HFFc6 (cell line): ENCODE data around the gene UCN. TPM values are rescaled to one million over a fixed set of nuclear protein-coding genes. Genes with fewer than 3 reads are reported as not detected.

ENCODE experiments used
- DNase-seq: peaks from one replicate; pipeline ENCODE4 v3.0.0-alpha.2; 2018
- H3K27ac Mint-ChIP-seq: 2 replicates; pipeline ENCODE4 v1.8.0; 2020; ENCODE audit warnings: mild to moderate bottlenecking, mixed read lengths
- H3K27me3 Mint-ChIP-seq: 2 replicates; pipeline ENCODE4 v1.8.0; 2021; ENCODE audit warnings: mild to moderate bottlenecking, moderate library complexity, mixed read lengths; ENCODE audit not compliant: insufficient read depth
- H3K36me3 Mint-ChIP-seq: 2 replicates; pipeline ENCODE4 v1.8.0; 2021; ENCODE audit warnings: low read depth, mixed read lengths
- H3K4me1 Mint-ChIP-seq: 2 replicates; pipeline ENCODE4 v1.8.0; 2020; ENCODE audit warnings: low read depth, mixed read lengths
- H3K4me3 Mint-ChIP-seq: 2 replicates; pipeline ENCODE4 v1.8.0; 2020; ENCODE audit warnings: mild to moderate bottlenecking, moderate library complexity, mixed read lengths
- H3K9me3 Mint-ChIP-seq: 2 replicates; pipeline ENCODE4 v1.8.0; 2020; ENCODE audit warnings: mild to moderate bottlenecking, mixed read lengths
- total RNA-seq, 6 experiments: library from RNA; stranded (reverse); fragmentation: NEBNext Ultra II Directional; extraction: Animal tissue kit (Norgen Biotek cat#: 25700); gene quantifications; 2 replicates in 1 of 6; 3 replicates in 5 of 6; pipeline ENCODE4 v1.2.3, GENCODE V29; 2021
- TF ChIP-seq, protein P1 (sequence below): fragments of 200-600 bp; sonication (generic); IDR thresholded peaks from 2 replicates; pipeline ENCODE4 v1.5.0; 2021; ENCODE audit warnings: antibody characterized with exemption, mild to moderate bottlenecking

UCN gene
- total RNA-seq, 6 experiments from 2014 or later = 0.46 to 0.88 (median 0.73) TPM

DNA sequence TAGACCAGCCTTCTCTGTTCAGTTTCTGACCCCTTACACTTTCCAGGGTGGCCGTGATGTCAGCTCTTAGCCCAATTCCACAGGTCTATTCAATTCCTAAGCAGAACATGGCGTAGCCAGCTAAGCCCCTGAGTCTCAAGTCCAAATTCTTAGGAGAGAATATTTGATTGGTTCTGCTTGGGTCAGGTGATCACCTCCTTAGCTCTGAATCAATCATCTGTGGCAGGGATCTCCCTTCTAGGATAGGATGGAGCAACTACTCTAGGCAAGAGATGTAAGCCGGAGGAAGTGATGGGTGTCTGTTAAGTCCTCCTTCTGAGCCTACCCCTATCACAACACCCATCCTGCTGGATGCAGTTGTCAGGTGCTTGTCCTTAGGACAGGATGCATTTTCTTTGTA is 11.1 kb downstream of the UCN start:
- H3K4me3 Mint-ChIP-seq = no peak overlapping the region
- peaks cover 21% of the 10 kb centered on the region for H3K27me3 Mint-ChIP-seq
- H3K4me1 Mint-ChIP-seq = peaks cover 18% of the 10 kb centered on the region
- TF ChIP-seq, protein P1, sequence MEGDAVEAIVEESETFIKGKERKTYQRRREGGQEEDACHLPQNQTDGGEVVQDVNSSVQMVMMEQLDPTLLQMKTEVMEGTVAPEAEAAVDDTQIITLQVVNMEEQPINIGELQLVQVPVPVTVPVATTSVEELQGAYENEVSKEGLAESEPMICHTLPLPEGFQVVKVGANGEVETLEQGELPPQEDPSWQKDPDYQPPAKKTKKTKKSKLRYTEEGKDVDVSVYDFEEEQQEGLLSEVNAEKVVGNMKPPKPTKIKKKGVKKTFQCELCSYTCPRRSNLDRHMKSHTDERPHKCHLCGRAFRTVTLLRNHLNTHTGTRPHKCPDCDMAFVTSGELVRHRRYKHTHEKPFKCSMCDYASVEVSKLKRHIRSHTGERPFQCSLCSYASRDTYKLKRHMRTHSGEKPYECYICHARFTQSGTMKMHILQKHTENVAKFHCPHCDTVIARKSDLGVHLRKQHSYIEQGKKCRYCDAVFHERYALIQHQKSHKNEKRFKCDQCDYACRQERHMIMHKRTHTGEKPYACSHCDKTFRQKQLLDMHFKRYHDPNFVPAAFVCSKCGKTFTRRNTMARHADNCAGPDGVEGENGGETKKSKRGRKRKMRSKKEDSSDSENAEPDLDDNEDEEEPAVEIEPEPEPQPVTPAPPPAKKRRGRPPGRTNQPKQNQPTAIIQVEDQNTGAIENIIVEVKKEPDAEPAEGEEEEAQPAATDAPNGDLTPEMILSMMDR = no peak
- DNase-seq = no peak
- H3K36me3 Mint-ChIP-seq = no peaks in the 10 kb centered on the region
- H3K27ac Mint-ChIP-seq = no peak overlapping the region
- no peaks in the 10 kb centered on the region for H3K9me3 Mint-ChIP-seq

DNA sequence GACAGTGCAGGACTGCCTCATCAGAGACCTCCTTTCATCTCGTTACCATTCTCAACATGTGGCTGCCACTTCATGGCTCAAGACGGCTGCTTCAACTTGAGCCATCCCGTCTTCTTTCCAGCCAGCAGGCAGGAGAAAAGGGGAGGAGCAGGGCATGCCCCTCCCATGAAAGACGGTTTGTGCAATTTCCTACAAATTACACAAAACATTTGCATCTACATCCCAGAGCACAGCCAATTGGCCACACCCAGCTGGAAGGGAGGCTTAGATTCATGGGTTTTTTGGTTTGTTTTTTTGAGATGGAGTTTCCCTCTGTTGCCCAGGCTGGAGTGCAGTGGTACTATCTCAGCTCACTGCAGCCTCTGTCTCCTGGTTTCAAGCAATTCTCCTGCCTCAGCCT is 11.8 kb downstream of the UCN start:
- Mint-ChIP-seq H3K27me3 (peaks cover 27% of the 10 kb centered on the region), H3K9me3 (no peaks in the 10 kb centered on the region), H3K4me3 (no peak overlapping the region), H3K4me1 (peaks cover 18% of the 10 kb centered on the region), H3K36me3 (no peaks in the 10 kb centered on the region), H3K27ac (no peak overlapping the region)
- TF ChIP-seq, protein P1 = no peak
- DNase-seq = no peak

GRCh38 chr2:27294928-27295327 is 13.3 kb downstream of the UCN start:
- H3K36me3 Mint-ChIP-seq = no peaks in the 10 kb centered on the region

GRCh38 chr2:27291865-27292264 is 16.4 kb downstream of the UCN start:
- DNase-seq = no peak
- TF ChIP-seq, protein P1 = no peak
- no peak overlapping the region for H3K4me3 Mint-ChIP-seq
- peaks cover 41% of the 10 kb centered on the region for H3K27me3 Mint-ChIP-seq
- no peak overlapping the region for H3K27ac Mint-ChIP-seq
- H3K4me1 Mint-ChIP-seq = peaks cover 26% of the 10 kb centered on the region
- no peaks in the 10 kb centered on the region for H3K36me3 Mint-ChIP-seq
- no peaks in the 10 kb centered on the region for H3K9me3 Mint-ChIP-seq

More at GRCh38 chr2:27294928-27295327, 13.3 kb downstream of the UCN start:
- no peaks in the 10 kb centered on the region for H3K9me3 Mint-ChIP-seq
- no peak overlapping the region for H3K4me3 Mint-ChIP-seq
- H3K27ac Mint-ChIP-seq = no peak overlapping the region
- H3K4me1 Mint-ChIP-seq = peaks cover 18% of the 10 kb centered on the region
- TF ChIP-seq, protein P1 = no peak
- H3K27me3 Mint-ChIP-seq = peaks cover 28% of the 10 kb centered on the region
- DNase-seq = no peak

GRCh38 chr2:27290549-27290948 is 17.7 kb downstream of the UCN start:
- Mint-ChIP-seq H3K4me1 (peaks cover 26% of the 10 kb centered on the region), H3K9me3 (no peaks in the 10 kb centered on the region), H3K27me3 (peaks cover 41% of the 10 kb centered on the region), H3K4me3 (no peak overlapping the region), H3K27ac (no peak overlapping the region), H3K36me3 (no peaks in the 10 kb centered on the region)
- TF ChIP-seq, protein P1 = no peak
- DNase-seq = no peak

GRCh38 chr2:27288610-27289009 is 19.6 kb downstream of the UCN start:
- no peaks in the 10 kb centered on the region for H3K9me3 Mint-ChIP-seq
- peaks cover 51% of the 10 kb centered on the region for H3K27me3 Mint-ChIP-seq
- no peak overlapping the region for H3K4me3 Mint-ChIP-seq
- TF ChIP-seq, protein P1 = no peak
- DNase-seq = no peak
- no peak overlapping the region for H3K27ac Mint-ChIP-seq
- no peaks in the 10 kb centered on the region for H3K36me3 Mint-ChIP-seq
- peaks cover 19% of the 10 kb centered on the region for H3K4me1 Mint-ChIP-seq
